Vagina (tissue), 2 donors: ENCODE data around the gene EPHB1.

Source experiments
- CTCF ChIP-seq, 3 experiments: fragments of 450-650 bp in 2 of 3; fragments of 200-600 bp in 1 of 3; sonication (generic) in 1 of 3; IDR thresholded peaks; one replicate each; pipeline ENCODE4 v1.5.1; 2017 to 2019; ENCODE audit warnings: antibody characterized with exemption in 3 of 3, mild to moderate bottlenecking in 2 of 3, moderate library complexity in 2 of 3
- POLR2A ChIP-seq, 2 donors: fragments of 450-650 bp; IDR thresholded peaks; one replicate each; pipeline ENCODE4 v1.6.1; 2017; ENCODE audit warnings: antibody characterized with exemption in 2 of 2, mild to moderate bottlenecking in 2 of 2, moderate library complexity in 2 of 2
- POLR2AphosphoS5 ChIP-seq, 2 donors: sonication (generic); formaldehyde crosslinking; IDR thresholded peaks; one replicate each; pipeline ENCODE4 v1.9.0; 2017; ENCODE audit warnings: antibody characterized with exemption in 2 of 2, mild to moderate bottlenecking in 2 of 2, low read depth in 1 of 2; ENCODE audit not compliant: insufficient read depth in 1 of 2

GRCh38 chr3:135078283-135078682 is 283.2 kb downstream of the EPHB1 start:
- TF ChIP-seq CTCF (IDR thresholded peaks at IDR 0.05) (no peak), POLR2A (IDR thresholded peaks at IDR 0.05) (no peak), POLR2AphosphoS5 (IDR thresholded peaks at IDR 0.05; ENCODE audit: insufficient read depth in 1 of 2, low read depth in 1 of 2) (no peak)
